ENCODE data around the gene TP53I3.

DNA sequence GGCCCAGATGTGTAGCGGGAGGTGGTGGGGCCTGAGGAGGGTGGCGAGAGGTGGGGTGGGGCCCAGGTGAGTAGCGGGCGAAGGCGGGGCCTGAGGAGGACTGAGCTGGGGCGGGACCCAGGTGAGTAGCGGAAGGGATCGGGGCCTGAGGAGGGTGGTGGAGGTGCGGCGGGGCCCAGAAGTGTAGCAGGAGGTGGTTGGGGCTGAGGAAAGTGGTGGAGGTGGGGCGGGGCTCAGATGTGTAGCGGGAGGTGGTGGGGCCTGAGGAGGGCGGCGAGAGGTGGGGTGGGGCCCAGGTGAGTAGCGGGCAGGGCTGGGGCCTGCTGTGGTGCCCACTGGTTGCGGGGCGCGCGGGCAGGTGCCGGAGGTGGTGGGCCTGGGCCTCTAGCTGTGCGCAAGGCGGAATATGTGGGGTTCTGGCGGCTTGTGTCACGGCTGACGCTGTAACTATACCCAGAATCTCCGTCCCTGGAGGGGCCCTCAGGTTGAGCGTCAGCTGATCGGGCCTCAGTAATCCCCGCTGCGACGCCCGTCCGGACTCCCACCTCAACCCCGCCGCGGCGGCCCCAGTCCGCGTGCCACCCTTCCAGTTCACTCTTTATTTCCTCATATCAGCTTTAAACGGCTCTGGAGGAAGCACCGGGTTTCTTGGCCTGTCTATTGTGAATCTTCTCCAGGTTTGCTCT lies 7.6 kb downstream of the TP53I3 start:
- TF ChIP-seq ZFP3 (CRISPR knock-in tag; IDR thresholded peaks at IDR 0.05) (no peak), CSDC2 (CRISPR knock-in tag; IDR thresholded peaks at IDR 0.05) (no peak), BACH2 (CRISPR knock-in tag; IDR thresholded peaks at IDR 0.05; ENCODE audit: borderline replicate concordance) (no peak)
- TF ChIP-seq, protein P1, sequence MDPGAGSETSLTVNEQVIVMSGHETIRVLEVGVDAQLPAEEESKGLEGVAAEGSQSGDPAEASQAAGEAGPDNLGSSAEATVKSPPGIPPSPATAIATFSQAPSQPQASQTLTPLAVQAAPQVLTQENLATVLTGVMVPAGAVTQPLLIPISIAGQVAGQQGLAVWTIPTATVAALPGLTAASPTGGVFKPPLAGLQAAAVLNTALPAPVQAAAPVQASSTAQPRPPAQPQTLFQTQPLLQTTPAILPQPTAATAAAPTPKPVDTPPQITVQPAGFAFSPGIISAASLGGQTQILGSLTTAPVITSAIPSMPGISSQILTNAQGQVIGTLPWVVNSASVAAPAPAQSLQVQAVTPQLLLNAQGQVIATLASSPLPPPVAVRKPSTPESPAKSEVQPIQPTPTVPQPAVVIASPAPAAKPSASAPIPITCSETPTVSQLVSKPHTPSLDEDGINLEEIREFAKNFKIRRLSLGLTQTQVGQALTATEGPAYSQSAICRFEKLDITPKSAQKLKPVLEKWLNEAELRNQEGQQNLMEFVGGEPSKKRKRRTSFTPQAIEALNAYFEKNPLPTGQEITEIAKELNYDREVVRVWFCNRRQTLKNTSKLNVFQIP (CRISPR knock-in tag; IDR thresholded peaks at IDR 0.05; ENCODE audit: borderline replicate concordance, low read depth) = no peak
- TF ChIP-seq, protein P2, sequence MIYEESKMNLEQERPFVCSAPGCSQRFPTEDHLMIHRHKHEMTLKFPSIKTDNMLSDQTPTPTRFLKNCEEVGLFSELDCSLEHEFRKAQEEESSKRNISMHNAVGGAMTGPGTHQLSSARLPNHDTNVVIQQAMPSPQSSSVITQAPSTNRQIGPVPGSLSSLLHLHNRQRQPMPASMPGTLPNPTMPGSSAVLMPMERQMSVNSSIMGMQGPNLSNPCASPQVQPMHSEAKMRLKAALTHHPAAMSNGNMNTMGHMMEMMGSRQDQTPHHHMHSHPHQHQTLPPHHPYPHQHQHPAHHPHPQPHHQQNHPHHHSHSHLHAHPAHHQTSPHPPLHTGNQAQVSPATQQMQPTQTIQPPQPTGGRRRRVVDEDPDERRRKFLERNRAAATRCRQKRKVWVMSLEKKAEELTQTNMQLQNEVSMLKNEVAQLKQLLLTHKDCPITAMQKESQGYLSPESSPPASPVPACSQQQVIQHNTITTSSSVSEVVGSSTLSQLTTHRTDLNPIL (CRISPR knock-in tag; IDR thresholded peaks at IDR 0.05; ENCODE audit: low read depth) = no peak
- TF ChIP-seq, protein P3, sequence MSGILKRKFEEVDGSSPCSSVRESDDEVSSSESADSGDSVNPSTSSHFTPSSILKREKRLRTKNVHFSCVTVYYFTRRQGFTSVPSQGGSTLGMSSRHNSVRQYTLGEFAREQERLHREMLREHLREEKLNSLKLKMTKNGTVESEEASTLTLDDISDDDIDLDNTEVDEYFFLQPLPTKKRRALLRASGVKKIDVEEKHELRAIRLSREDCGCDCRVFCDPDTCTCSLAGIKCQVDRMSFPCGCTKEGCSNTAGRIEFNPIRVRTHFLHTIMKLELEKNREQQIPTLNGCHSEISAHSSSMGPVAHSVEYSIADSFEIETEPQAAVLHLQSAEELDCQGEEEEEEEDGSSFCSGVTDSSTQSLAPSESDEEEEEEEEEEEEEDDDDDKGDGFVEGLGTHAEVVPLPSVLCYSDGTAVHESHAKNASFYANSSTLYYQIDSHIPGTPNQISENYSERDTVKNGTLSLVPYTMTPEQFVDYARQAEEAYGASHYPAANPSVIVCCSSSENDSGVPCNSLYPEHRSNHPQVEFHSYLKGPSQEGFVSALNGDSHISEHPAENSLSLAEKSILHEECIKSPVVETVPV (CRISPR knock-in tag; IDR thresholded peaks at IDR 0.05) = no peak
- TF ChIP-seq, protein P4, sequence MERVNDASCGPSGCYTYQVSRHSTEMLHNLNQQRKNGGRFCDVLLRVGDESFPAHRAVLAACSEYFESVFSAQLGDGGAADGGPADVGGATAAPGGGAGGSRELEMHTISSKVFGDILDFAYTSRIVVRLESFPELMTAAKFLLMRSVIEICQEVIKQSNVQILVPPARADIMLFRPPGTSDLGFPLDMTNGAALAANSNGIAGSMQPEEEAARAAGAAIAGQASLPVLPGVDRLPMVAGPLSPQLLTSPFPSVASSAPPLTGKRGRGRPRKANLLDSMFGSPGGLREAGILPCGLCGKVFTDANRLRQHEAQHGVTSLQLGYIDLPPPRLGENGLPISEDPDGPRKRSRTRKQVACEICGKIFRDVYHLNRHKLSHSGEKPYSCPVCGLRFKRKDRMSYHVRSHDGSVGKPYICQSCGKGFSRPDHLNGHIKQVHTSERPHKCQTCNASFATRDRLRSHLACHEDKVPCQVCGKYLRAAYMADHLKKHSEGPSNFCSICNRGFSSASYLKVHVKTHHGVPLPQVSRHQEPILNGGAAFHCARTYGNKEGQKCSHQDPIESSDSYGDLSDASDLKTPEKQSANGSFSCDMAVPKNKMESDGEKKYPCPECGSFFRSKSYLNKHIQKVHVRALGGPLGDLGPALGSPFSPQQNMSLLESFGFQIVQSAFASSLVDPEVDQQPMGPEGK (CRISPR knock-in tag; IDR thresholded peaks at IDR 0.05; ENCODE audit: borderline replicate concordance) = no peak
